ENCODE data around the gene PRUNE2. TPM values are rescaled to one million over a fixed set of nuclear protein-coding genes. Genes with fewer than 3 reads are reported as not detected.
"Not testable (repeated sequence)": the region's sequence is repeated elsewhere in the genome, so short reads cannot be mapped to it uniquely, and the experiment has no call there.

Gene PRUNE2
- total RNA-seq (100 to 1,000 TPM; 304 to 558 TPM), polyA plus RNA-seq (10 to 100 TPM; 38.1 to 92.9 TPM)
- long read RNA-seq, donor 1, transcript PRUNE2-214 (6 exons, 1,264 nt) = major isoform, 27 of 201 reads
- long read RNA-seq, donor 1, partial matches to known transcripts = 18 of 201 reads
- long read RNA-seq, donor 1, other reads (novel, unspliced or antisense) = 156 of 201 reads
- long read RNA-seq, donor 2, partial matches to known transcripts = 11 of 60 reads
- long read RNA-seq, donor 2, other reads (novel, unspliced or antisense) = 46 of 60 reads

- Histone ChIP-seq H3K27me3 (ENCODE audit: control insufficient read depth in 1 of 2, insufficient read depth in 2 of 2, low read length in 1 of 2) (no peaks in the 10 kb centered on the region), H3K27ac (ENCODE audit: low read depth in 1 of 2, low read length in 2 of 2) (peak within 1 kb of the TSS; percentile 62), H3K4me3 (ENCODE audit: low read length in 2 of 2) (peak within 1 kb of the TSS; percentile 97), H3K4me1 (ENCODE audit: control insufficient read depth in 1 of 2, insufficient read depth in 2 of 2, low read length in 2 of 2) (peaks cover 4 to 6% of the 10 kb centered on the region in 2 donors), H3K36me3 (ENCODE audit: control insufficient read depth in 1 of 2, insufficient read depth in 2 of 2, low read length in 1 of 2) (no peaks in the 10 kb centered on the region), H3K9me3 (ENCODE audit: control insufficient read depth, low read length) (no peaks in the 10 kb centered on the region)
- intact Hi-C loops (cut with DNase I) = loop anchor here in 1 of 2 donors (5.0 kb wide), 1 partner anchor 89 kb away; no protein-coding TSS in a partner anchor
- peak; percentile 93 for ATAC-seq (ENCODE audit: low FRiP score)
- 1% methylated on average over 66 to 79 of the region's 79 CpGs for WGBS, 2 donors
- DNase-seq = peak; percentile 88 to 94
Measured at GRCh38 chr9:76905791-76906646, at the start of gene PRUNE2. TSS of gene PRUNE2 (minus strand) at chr9:76906114. CDS start at chr9:76905963, 151 bp downstream.

- H3K27ac ChIP-seq (ENCODE audit: low read depth in 1 of 2, low read length in 2 of 2); ATAC-seq (ENCODE audit: low FRiP score); DNase-seq; H3K9me3 ChIP-seq (ENCODE audit: control insufficient read depth, low read length); intact Hi-C loops (cut with DNase I); H3K4me3 ChIP-seq (ENCODE audit: low read length in 2 of 2); H3K4me1 ChIP-seq (ENCODE audit: control insufficient read depth in 1 of 2, insufficient read depth in 2 of 2, low read length in 2 of 2); H3K27me3 ChIP-seq (ENCODE audit: control insufficient read depth in 1 of 2, insufficient read depth in 2 of 2, low read length in 1 of 2); H3K36me3 ChIP-seq (ENCODE audit: control insufficient read depth in 1 of 2, insufficient read depth in 2 of 2, low read length in 1 of 2): not testable (repeated sequence)
- 91 to 93% methylated on average over 18 to 23 of the region's 23 CpGs for WGBS, 2 donors
Measured at GRCh38 chr9:76955406-76955805, 49.5 kb upstream of the PRUNE2 start.

- Histone ChIP-seq H3K4me3 (ENCODE audit: low read length in 2 of 2) (no peak overlapping the region), H3K27ac (ENCODE audit: low read depth in 1 of 2, low read length in 2 of 2) (no peak overlapping the region), H3K4me1 (ENCODE audit: control insufficient read depth in 1 of 2, insufficient read depth in 2 of 2, low read length in 2 of 2) (no peaks in the 10 kb centered on the region), H3K36me3 (ENCODE audit: control insufficient read depth in 1 of 2, insufficient read depth in 2 of 2, low read length in 1 of 2) (no peaks in the 10 kb centered on the region), H3K27me3 (ENCODE audit: control insufficient read depth in 1 of 2, insufficient read depth in 2 of 2, low read length in 1 of 2) (no peaks in the 10 kb centered on the region), H3K9me3 (ENCODE audit: control insufficient read depth, low read length) (peaks cover 1% of the 10 kb centered on the region)
- intact Hi-C loops (cut with DNase I) = no loop called here
- 90 to 92% methylated on average over 4 of the region's 4 CpGs for WGBS, 2 donors
- DNase-seq (no peak), ATAC-seq (ENCODE audit: low FRiP score) (no peak)
Measured at GRCh38 chr9:76949865-76950264, 44.0 kb upstream of the PRUNE2 start.

- WGBS, 2 donors = 91 to 95% methylated on average over 2 of the region's 2 CpGs
- intact Hi-C loops (cut with DNase I) = no loop called here
- H3K4me3 ChIP-seq (ENCODE audit: low read length in 2 of 2) = no peak overlapping the region
- peaks cover 0 to 2% of the 10 kb centered on the region in 2 donors for H3K4me1 ChIP-seq (ENCODE audit: control insufficient read depth in 1 of 2, insufficient read depth in 2 of 2, low read length in 2 of 2)
- DNase-seq = no peak
- no peaks in the 10 kb centered on the region for H3K9me3 ChIP-seq (ENCODE audit: control insufficient read depth, low read length)
- H3K36me3 ChIP-seq (ENCODE audit: control insufficient read depth in 1 of 2, insufficient read depth in 2 of 2, low read length in 1 of 2) = no peaks in the 10 kb centered on the region
- ATAC-seq (ENCODE audit: low FRiP score) = no peak
- no peaks in the 10 kb centered on the region for H3K27me3 ChIP-seq (ENCODE audit: control insufficient read depth in 1 of 2, insufficient read depth in 2 of 2, low read length in 1 of 2)
- no peak overlapping the region for H3K27ac ChIP-seq (ENCODE audit: low read depth in 1 of 2, low read length in 2 of 2)
Measured at GRCh38 chr9:76944011-76944410, 38.1 kb upstream of the PRUNE2 start.

GRCh38 chr9:76943054-76943453 is 37.1 kb upstream of the PRUNE2 start:
- intact Hi-C loops (cut with DNase I) = no loop called here
- Histone ChIP-seq H3K4me3 (ENCODE audit: low read length in 2 of 2) (no peak overlapping the region), H3K36me3 (ENCODE audit: control insufficient read depth in 1 of 2, insufficient read depth in 2 of 2, low read length in 1 of 2) (no peaks in the 10 kb centered on the region), H3K4me1 (ENCODE audit: control insufficient read depth in 1 of 2, insufficient read depth in 2 of 2, low read length in 2 of 2) (peaks cover 0 to 2% of the 10 kb centered on the region in 2 donors), H3K27me3 (ENCODE audit: control insufficient read depth in 1 of 2, insufficient read depth in 2 of 2, low read length in 1 of 2) (no peaks in the 10 kb centered on the region), H3K27ac (ENCODE audit: low read depth in 1 of 2, low read length in 2 of 2) (no peak overlapping the region), H3K9me3 (ENCODE audit: control insufficient read depth, low read length) (no peaks in the 10 kb centered on the region)
- ATAC-seq (ENCODE audit: low FRiP score) = no peak
- WGBS, 2 donors = 77 to 78% methylated on average over 5 of the region's 5 CpGs
- no peak for DNase-seq

- Histone ChIP-seq H3K4me3 (ENCODE audit: low read length in 2 of 2) (no peak overlapping the region), H3K36me3 (ENCODE audit: control insufficient read depth in 1 of 2, insufficient read depth in 2 of 2, low read length in 1 of 2) (no peaks in the 10 kb centered on the region), H3K4me1 (ENCODE audit: control insufficient read depth in 1 of 2, insufficient read depth in 2 of 2, low read length in 2 of 2) (no peaks in the 10 kb centered on the region), H3K9me3 (ENCODE audit: control insufficient read depth, low read length) (no peaks in the 10 kb centered on the region), H3K27me3 (ENCODE audit: control insufficient read depth in 1 of 2, insufficient read depth in 2 of 2, low read length in 1 of 2) (no peaks in the 10 kb centered on the region), H3K27ac (ENCODE audit: low read depth in 1 of 2, low read length in 2 of 2) (no peak overlapping the region)
- ATAC-seq (ENCODE audit: low FRiP score) (no peak), DNase-seq (no peak)
- WGBS, 2 donors = 80 to 90% methylated on average over 2 of the region's 2 CpGs
- intact Hi-C loops (cut with DNase I) = loop anchor here (5.0 to 10.0 kb wide), 2 partner anchors 45 to 52 kb away; no protein-coding TSS in a partner anchor
Measured at GRCh38 chr9:76932757-76933156, 26.8 kb upstream of the PRUNE2 start.

- H3K4me1 ChIP-seq (ENCODE audit: control insufficient read depth in 1 of 2, insufficient read depth in 2 of 2, low read length in 2 of 2) = no peaks in the 10 kb centered on the region
- H3K9me3 ChIP-seq (ENCODE audit: control insufficient read depth, low read length) = no peaks in the 10 kb centered on the region
- DNase-seq (no peak), ATAC-seq (ENCODE audit: low FRiP score) (no peak)
- no peak overlapping the region for H3K27ac ChIP-seq (ENCODE audit: low read depth in 1 of 2, low read length in 2 of 2)
- intact Hi-C loops (cut with DNase I) = loop anchor here (5.0 to 10.0 kb wide), 2 partner anchors 45 to 53 kb away; no protein-coding TSS in a partner anchor
- no peaks in the 10 kb centered on the region for H3K27me3 ChIP-seq (ENCODE audit: control insufficient read depth in 1 of 2, insufficient read depth in 2 of 2, low read length in 1 of 2)
- WGBS, 2 donors = 90 to 97% methylated on average over 1 of the region's 1 CpG
- no peaks in the 10 kb centered on the region for H3K36me3 ChIP-seq (ENCODE audit: control insufficient read depth in 1 of 2, insufficient read depth in 2 of 2, low read length in 1 of 2)
- no peak overlapping the region for H3K4me3 ChIP-seq (ENCODE audit: low read length in 2 of 2)
Measured at GRCh38 chr9:76932265-76932664, 26.4 kb upstream of the PRUNE2 start.

- H3K9me3 ChIP-seq (ENCODE audit: control insufficient read depth, low read length) = no peaks in the 10 kb centered on the region
- H3K36me3 ChIP-seq (ENCODE audit: control insufficient read depth in 1 of 2, insufficient read depth in 2 of 2, low read length in 1 of 2) = no peaks in the 10 kb centered on the region
- intact Hi-C loops (cut with DNase I) = loop anchor here in 1 of 2 donors (5.0 kb wide), 1 partner anchor 110 kb away; no protein-coding TSS in a partner anchor
- no peak for ATAC-seq (ENCODE audit: low FRiP score)
- H3K4me3 ChIP-seq (ENCODE audit: low read length in 2 of 2) = no peak overlapping the region
- H3K27me3 ChIP-seq (ENCODE audit: control insufficient read depth in 1 of 2, insufficient read depth in 2 of 2, low read length in 1 of 2) = no peaks in the 10 kb centered on the region
- DNase-seq = no peak
- H3K4me1 ChIP-seq (ENCODE audit: control insufficient read depth in 1 of 2, insufficient read depth in 2 of 2, low read length in 2 of 2) = no peaks in the 10 kb centered on the region
- 88 to 93% methylated on average over 5 of the region's 5 CpGs for WGBS, 2 donors
- no peak overlapping the region for H3K27ac ChIP-seq (ENCODE audit: low read depth in 1 of 2, low read length in 2 of 2)
Measured at GRCh38 chr9:76927540-76928240, 21.8 kb upstream of the PRUNE2 start.
